GM23338 (cell line): Measurements from ENCODE around the gene VPS52. TPM values are rescaled to one million over a fixed set of nuclear protein-coding genes. Genes with fewer than 3 reads are reported as not detected.
A peak's percentile ranks its signal among the peaks of the same experiment; 100 is the strongest.

Experiments
- ATAC-seq: fragments of 200-7000 bp; cut with Tn5 transposase; 3 replicates; pipeline ENCODE4 v1.9.1; 2020
- DNase-seq: peaks from one replicate; pipeline ENCODE4 v3.0.0-alpha.2; 2015; ENCODE audit warnings: low spot score
- H2AFZ ChIP-seq: fragments of 200-600 bp; sonication (generic); 2 replicates; pipeline ENCODE4 v1.8.0; 2016; ENCODE audit warnings: antibody characterized with exemption, mild to moderate bottlenecking, moderate library complexity
- H3F3A ChIP-seq: fragments of 200-600 bp; sonication (generic); replicated peaks from 2 replicates; pipeline ENCODE4 v1.8.0; 2017; ENCODE audit warnings: antibody characterized with exemption, mixed run types, low read depth
- H3K27ac ChIP-seq: fragments of 200-600 bp; sonication (generic); 2 replicates; pipeline ENCODE4 v1.6.1; 2016; ENCODE audit warnings: low read depth
- H3K27me3 ChIP-seq: fragments of 200-600 bp; sonication (generic); 2 replicates; pipeline ENCODE4 v1.8.0; 2016; ENCODE audit warnings: mild to moderate bottlenecking, mixed run types, moderate library complexity; ENCODE audit not compliant: insufficient read depth
- H3K36me3 ChIP-seq: fragments of 200-600 bp; sonication (generic); 2 replicates; pipeline ENCODE4 v1.8.0; 2016; ENCODE audit warnings: mild to moderate bottlenecking; ENCODE audit not compliant: insufficient read depth
- H3K4me1 ChIP-seq: fragments of 200-600 bp; sonication (generic); 2 replicates; pipeline ENCODE4 v1.8.0; 2016; ENCODE audit warnings: mild to moderate bottlenecking, moderate library complexity; ENCODE audit not compliant: insufficient read depth
- H3K4me2 ChIP-seq: fragments of 200-600 bp; sonication (generic); 2 replicates; pipeline ENCODE4 v1.7.1; 2017; ENCODE audit warnings: mixed run types
- H3K4me3 ChIP-seq: fragments of 200-600 bp; sonication (generic); 2 replicates; pipeline ENCODE4 v1.6.1; 2016; ENCODE audit warnings: mixed run types
- H3K79me2 ChIP-seq: fragments of 200-600 bp; sonication (generic); replicated peaks from 2 replicates; pipeline ENCODE4 v1.8.0; 2017; ENCODE audit warnings: mild to moderate bottlenecking; ENCODE audit not compliant: insufficient read depth
- H3K9me2 ChIP-seq: fragments of 200-600 bp; sonication (generic); 2 replicates; pipeline ENCODE4 v1.8.0; 2017; ENCODE audit not compliant: insufficient read depth
- H4K20me1 ChIP-seq: fragments of 200-600 bp; sonication (generic); replicated peaks from 2 replicates; pipeline ENCODE4 v1.8.0; 2017; ENCODE audit warnings: mild to moderate bottlenecking; ENCODE audit not compliant: insufficient read depth
- H3K27ac Mint-ChIP-seq: 2 replicates; pipeline ENCODE4 v1.8.0; 2020; ENCODE audit warnings: inconsistent platforms, mild to moderate bottlenecking, moderate library complexity, mixed read lengths
- H3K27me3 Mint-ChIP-seq: 3 replicates; pipeline ENCODE4 v1.8.0; 2022; ENCODE audit warnings: low read depth, mild to moderate bottlenecking, moderate library complexity, mixed read lengths, inconsistent platforms; ENCODE audit not compliant: insufficient read depth, poor library complexity
- H3K36me3 Mint-ChIP-seq: 3 replicates; pipeline ENCODE4 v1.8.0; 2021; ENCODE audit warnings: low read depth, mild to moderate bottlenecking, inconsistent platforms, moderate library complexity, mixed read lengths
- H3K4me1 Mint-ChIP-seq: 3 replicates; pipeline ENCODE4 v1.8.0; 2020; ENCODE audit warnings: mild to moderate bottlenecking, inconsistent platforms, mixed read lengths
- H3K4me3 Mint-ChIP-seq: 3 replicates; pipeline ENCODE4 v1.8.0; 2021; ENCODE audit warnings: moderate library complexity, mild to moderate bottlenecking, inconsistent platforms, mixed read lengths
- H3K9me3 Mint-ChIP-seq: 3 replicates; pipeline ENCODE4 v1.8.0; 2020; ENCODE audit warnings: moderate library complexity, mild to moderate bottlenecking, inconsistent platforms, mixed read lengths
- EZH2 ChIP-seq: fragments of 200-600 bp; sonication (generic); IDR thresholded peaks from one replicate; pipeline ENCODE4 v1.8.0; 2017; ENCODE audit warnings: antibody characterized with exemption, mild to moderate bottlenecking, low read depth; ENCODE audit not compliant: unreplicated experiment
- ZNF114 ChIP-seq: fragments of 250-450 bp; sonication (Bioruptor Pico); IDR thresholded peaks from 2 replicates; pipeline ENCODE4 v1.5.0; 2020; ENCODE audit warnings: mild to moderate bottlenecking, moderate library complexity
- polyA plus RNA-seq: library from polyadenylated mRNA; unstranded; fragments of >200 nt; fragmentation: Nextera tagmentation; extraction: Ambion mirVana; gene quantifications from 2 replicates; pipeline ENCODE4 v1.2.1, GENCODE V29; 2016
- total RNA-seq: library from RNA; depleted of rRNA; stranded (reverse); fragments of >200 nt; shearing (Covaris generic); gene quantifications from 2 replicates; pipeline ENCODE4 v1.2.3, GENCODE V29; 2014
- TF ChIP-seq, protein P1 (sequence below): fragments of 250-450 bp; sonication (Bioruptor Pico); IDR thresholded peaks from 2 replicates; pipeline ENCODE4 v1.5.0; 2020; ENCODE audit warnings: mild to moderate bottlenecking, moderate library complexity
- TF ChIP-seq, protein P2 (sequence below): IDR thresholded peaks from one replicate; pipeline ENCODE4 v1.6.1; 2018; ENCODE audit warnings: antibody characterized with exemption; ENCODE audit not compliant: unreplicated experiment

Gene VPS52
- total and polyA plus RNA-seq, 2 experiments from 2014 or later: 27.9 to 31.1 TPM

DNA sequence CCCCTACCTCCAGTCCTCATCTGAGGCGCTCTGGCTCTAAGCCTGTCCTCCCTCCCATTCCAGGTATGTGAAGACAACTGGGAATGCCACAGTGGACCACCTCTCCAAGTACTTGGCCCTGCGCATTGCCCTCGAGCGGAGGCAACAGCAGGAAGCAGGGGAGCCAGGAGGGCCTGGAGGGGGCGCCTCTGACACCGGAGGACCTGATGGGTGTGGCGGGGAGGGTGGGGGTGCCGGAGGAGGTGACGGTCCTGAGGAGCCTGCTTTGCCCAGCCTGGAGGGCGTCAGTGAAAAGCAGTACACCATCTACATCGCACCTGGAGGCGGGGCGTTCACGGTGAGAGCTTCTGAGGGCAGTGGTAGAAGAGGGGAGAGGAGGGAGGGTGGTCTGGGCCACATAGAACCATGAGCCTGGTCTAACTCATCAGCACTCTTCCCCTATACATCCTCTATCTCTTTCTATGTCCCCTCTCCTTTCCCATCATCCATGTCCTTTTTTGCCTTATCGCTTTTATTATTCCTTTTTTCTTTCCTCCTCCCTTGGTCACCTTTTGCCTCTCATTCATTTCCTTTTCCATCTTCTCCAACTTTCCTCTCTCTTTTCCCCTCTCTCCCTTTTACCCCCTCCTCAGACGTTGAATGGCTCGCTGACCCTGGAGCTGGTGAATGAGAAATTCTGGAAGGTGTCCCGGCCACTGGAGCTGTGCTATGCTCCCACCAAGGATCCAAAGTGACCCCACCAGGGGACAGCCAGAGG is 59.8 kb downstream of the VPS52 start (continued):
- TF ChIP-seq, protein P1, sequence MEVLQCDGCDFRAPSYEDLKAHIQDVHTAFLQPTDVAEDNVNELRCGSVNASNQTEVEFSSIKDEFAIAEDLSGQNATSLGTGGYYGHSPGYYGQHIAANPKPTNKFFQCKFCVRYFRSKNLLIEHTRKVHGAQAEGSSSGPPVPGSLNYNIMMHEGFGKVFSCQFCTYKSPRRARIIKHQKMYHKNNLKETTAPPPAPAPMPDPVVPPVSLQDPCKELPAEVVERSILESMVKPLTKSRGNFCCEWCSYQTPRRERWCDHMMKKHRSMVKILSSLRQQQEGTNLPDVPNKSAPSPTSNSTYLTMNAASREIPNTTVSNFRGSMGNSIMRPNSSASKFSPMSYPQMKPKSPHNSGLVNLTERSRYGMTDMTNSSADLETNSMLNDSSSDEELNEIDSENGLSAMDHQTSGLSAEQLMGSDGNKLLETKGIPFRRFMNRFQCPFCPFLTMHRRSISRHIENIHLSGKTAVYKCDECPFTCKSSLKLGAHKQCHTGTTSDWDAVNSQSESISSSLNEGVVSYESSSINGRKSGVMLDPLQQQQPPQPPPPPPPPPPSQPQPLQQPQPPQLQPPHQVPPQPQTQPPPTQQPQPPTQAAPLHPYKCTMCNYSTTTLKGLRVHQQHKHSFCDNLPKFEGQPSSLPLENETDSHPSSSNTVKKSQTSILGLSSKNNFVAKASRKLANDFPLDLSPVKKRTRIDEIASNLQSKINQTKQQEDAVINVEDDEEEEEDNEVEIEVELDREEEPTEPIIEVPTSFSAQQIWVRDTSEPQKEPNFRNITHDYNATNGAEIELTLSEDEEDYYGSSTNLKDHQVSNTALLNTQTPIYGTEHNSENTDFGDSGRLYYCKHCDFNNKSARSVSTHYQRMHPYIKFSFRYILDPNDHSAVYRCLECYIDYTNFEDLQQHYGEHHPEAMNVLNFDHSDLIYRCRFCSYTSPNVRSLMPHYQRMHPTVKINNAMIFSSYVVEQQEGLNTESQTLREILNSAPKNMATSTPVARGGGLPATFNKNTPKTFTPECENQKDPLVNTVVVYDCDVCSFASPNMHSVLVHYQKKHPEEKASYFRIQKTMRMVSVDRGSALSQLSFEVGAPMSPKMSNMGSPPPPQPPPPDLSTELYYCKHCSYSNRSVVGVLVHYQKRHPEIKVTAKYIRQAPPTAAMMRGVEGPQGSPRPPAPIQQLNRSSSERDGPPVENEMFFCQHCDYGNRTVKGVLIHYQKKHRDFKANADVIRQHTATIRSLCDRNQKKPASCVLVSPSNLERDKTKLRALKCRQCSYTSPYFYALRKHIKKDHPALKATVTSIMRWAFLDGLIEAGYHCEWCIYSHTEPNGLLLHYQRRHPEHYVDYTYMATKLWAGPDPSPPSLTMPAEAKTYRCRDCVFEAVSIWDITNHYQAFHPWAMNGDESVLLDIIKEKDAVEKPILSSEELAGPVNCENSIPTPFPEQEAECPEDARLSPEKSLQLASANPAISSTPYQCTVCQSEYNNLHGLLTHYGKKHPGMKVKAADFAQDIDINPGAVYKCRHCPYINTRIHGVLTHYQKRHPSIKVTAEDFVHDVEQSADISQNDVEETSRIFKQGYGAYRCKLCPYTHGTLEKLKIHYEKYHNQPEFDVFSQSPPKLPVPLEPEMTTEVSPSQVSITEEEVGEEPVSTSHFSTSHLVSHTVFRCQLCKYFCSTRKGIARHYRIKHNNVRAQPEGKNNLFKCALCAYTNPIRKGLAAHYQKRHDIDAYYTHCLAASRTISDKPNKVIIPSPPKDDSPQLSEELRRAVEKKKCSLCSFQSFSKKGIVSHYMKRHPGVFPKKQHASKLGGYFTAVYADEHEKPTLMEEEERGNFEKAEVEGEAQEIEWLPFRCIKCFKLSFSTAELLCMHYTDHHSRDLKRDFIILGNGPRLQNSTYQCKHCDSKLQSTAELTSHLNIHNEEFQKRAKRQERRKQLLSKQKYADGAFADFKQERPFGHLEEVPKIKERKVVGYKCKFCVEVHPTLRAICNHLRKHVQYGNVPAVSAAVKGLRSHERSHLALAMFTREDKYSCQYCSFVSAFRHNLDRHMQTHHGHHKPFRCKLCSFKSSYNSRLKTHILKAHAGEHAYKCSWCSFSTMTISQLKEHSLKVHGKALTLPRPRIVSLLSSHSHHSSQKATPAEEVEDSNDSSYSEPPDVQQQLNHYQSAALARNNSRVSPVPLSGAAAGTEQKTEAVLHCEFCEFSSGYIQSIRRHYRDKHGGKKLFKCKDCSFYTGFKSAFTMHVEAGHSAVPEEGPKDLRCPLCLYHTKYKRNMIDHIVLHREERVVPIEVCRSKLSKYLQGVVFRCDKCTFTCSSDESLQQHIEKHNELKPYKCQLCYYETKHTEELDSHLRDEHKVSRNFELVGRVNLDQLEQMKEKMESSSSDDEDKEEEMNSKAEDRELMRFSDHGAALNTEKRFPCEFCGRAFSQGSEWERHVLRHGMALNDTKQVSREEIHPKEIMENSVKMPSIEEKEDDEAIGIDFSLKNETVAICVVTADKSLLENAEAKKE: no peak
- no peak for TF ChIP-seq EZH2
- TF ChIP-seq, protein P2, sequence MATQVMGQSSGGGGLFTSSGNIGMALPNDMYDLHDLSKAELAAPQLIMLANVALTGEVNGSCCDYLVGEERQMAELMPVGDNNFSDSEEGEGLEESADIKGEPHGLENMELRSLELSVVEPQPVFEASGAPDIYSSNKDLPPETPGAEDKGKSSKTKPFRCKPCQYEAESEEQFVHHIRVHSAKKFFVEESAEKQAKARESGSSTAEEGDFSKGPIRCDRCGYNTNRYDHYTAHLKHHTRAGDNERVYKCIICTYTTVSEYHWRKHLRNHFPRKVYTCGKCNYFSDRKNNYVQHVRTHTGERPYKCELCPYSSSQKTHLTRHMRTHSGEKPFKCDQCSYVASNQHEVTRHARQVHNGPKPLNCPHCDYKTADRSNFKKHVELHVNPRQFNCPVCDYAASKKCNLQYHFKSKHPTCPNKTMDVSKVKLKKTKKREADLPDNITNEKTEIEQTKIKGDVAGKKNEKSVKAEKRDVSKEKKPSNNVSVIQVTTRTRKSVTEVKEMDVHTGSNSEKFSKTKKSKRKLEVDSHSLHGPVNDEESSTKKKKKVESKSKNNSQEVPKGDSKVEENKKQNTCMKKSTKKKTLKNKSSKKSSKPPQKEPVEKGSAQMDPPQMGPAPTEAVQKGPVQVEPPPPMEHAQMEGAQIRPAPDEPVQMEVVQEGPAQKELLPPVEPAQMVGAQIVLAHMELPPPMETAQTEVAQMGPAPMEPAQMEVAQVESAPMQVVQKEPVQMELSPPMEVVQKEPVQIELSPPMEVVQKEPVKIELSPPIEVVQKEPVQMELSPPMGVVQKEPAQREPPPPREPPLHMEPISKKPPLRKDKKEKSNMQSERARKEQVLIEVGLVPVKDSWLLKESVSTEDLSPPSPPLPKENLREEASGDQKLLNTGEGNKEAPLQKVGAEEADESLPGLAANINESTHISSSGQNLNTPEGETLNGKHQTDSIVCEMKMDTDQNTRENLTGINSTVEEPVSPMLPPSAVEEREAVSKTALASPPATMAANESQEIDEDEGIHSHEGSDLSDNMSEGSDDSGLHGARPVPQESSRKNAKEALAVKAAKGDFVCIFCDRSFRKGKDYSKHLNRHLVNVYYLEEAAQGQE: no peak

DNA sequence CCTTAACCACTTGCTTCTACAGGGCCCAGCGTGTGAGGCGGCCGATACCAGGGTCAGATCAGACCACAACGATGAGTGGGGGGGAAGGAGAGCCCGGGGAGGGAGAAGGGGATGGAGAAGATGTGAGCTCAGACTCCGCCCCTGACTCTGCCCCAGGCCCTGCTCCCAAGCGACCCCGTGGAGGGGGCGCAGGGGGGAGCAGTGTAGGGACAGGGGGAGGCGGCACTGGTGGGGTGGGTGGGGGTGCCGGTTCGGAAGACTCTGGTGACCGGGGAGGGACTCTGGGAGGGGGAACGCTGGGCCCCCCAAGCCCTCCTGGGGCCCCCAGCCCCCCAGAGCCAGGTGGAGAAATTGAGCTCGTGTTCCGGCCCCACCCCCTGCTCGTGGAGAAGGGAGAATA is 60.5 kb downstream of the VPS52 start:
- Histone ChIP-seq H3K79me2 (peaks cover 5% of the 10 kb centered on the region; the same call in 1 of the 2 replicates), H2AFZ (no peak overlapping the region), H3K9me2 (no peaks in the 10 kb centered on the region), H3F3A (peaks cover 7% of the 10 kb centered on the region; the same call in 1 of the 2 replicates), H3K27me3 (peaks cover 92% of the 10 kb centered on the region), H3K4me2 (peak overlapping the region; percentile 99; the same call in 1 of the 2 replicates), H3K36me3 (no peaks in the 10 kb centered on the region), H3K4me3 (peak overlapping the region; percentile 90; the same call in 1 of the 2 replicates), H3K4me1 (peaks cover 47% of the 10 kb centered on the region), H3K27ac (no peak overlapping the region), H4K20me1 (peaks cover 15% of the 10 kb centered on the region; the same call in 1 of the 2 replicates)
- Mint-ChIP-seq H3K36me3 (peaks cover 19% of the 10 kb centered on the region), H3K27ac (no peak overlapping the region), H3K9me3 (no peaks in the 10 kb centered on the region; the same call in 2 of the 3 replicates), H3K4me3 (no peak overlapping the region), H3K4me1 (peaks cover 47% of the 10 kb centered on the region), H3K27me3 (peaks cover 73% of the 10 kb centered on the region)
- no peak for ATAC-seq
- DNase-seq: no peak
- TF ChIP-seq ZNF114 (CRISPR knock-in tag) (no peak), EZH2 (no peak)
